ENCODE data around the gene OR52D1. TPM values are rescaled to one million over a fixed set of nuclear protein-coding genes. Genes with fewer than 3 reads are reported as not detected.

OR52D1 gene
- not detected in 2 replicates for total RNA-seq (2014; rRNA removed; shearing (Covaris generic); ENCODE audit: low replicate concordance)

- no peak within 1 kb of the TSS for H3K4me3 ChIP-seq
These were observed at the start of gene OR52D1 for GRCh38 chr11:5488385-5488784. Gene OR52D1, plus strand, starts transcription at chr11:5488685. Its CDS starts 22 bp downstream, at chr11:5488707.

GRCh38 chr11:5441414-5441813 is 47.1 kb upstream of the OR52D1 start, which contains the start of gene OR51I1:
Gene OR51I1, minus strand, starts transcription at chr11:5441514. Its CDS starts 0 bp downstream, at chr11:5441514.
- H3K4me3 ChIP-seq = no peak within 1 kb of the TSS
- H3K27me3 ChIP-seq = peaks cover 3% of the 10 kb centered on the region; the same call in 1 of the 2 replicates
- H3K9me3 ChIP-seq = no peaks in the 10 kb centered on the region
- no peak for DNase-seq
- no peaks in the 10 kb centered on the region for H3K36me3 ChIP-seq

More at GRCh38 chr11:5488385-5488784, at the start of gene OR52D1:
- DNase-seq = no peak
- H3K9me3 ChIP-seq = no peaks in the 10 kb centered on the region
- H3K27me3 ChIP-seq = no peaks in the 10 kb centered on the region
- no peaks in the 10 kb centered on the region for H3K36me3 ChIP-seq

- Histone ChIP-seq H3K36me3 (no peaks in the 10 kb centered on the region), H3K27me3 (peaks cover 3% of the 10 kb centered on the region; the same call in 1 of the 2 replicates), H3K4me3 (no peak overlapping the region), H3K9me3 (no peaks in the 10 kb centered on the region)
- no peak for DNase-seq
These were observed 44.6 kb upstream of the OR52D1 start for GRCh38 chr11:5443835-5444393.

- no peak for DNase-seq
- Histone ChIP-seq H3K27me3 (no peaks in the 10 kb centered on the region), H3K36me3 (no peaks in the 10 kb centered on the region), H3K4me3 (no peak within 1 kb of the TSS), H3K9me3 (no peaks in the 10 kb centered on the region)
These were observed 39.5 kb upstream of the OR52D1 start, which contains the start of gene OR51I2 for GRCh38 chr11:5449023-5449422. Gene OR51I2, plus strand, starts transcription at chr11:5449323. Its CDS starts 4,166 bp downstream, at chr11:5453489.

GRCh38 chr11:5449432-5449831 is 39.1 kb upstream of the OR52D1 start:
- no peaks in the 10 kb centered on the region for H3K36me3 ChIP-seq
- H3K27me3 ChIP-seq = no peaks in the 10 kb centered on the region
- no peak for DNase-seq
- no peak overlapping the region for H3K4me3 ChIP-seq
- H3K9me3 ChIP-seq = no peaks in the 10 kb centered on the region

- no peaks in the 10 kb centered on the region for H3K9me3 ChIP-seq
- H3K36me3 ChIP-seq = no peaks in the 10 kb centered on the region
- DNase-seq = no peak
- H3K4me3 ChIP-seq = no peak overlapping the region
- H3K27me3 ChIP-seq = no peaks in the 10 kb centered on the region
These were observed 27.4 kb upstream of the OR52D1 start for GRCh38 chr11:5460983-5461621.

- Histone ChIP-seq H3K27me3 (peaks cover 1% of the 10 kb centered on the region; the same call in 1 of the 2 replicates), H3K4me3 (no peak overlapping the region), H3K9me3 (no peaks in the 10 kb centered on the region), H3K36me3 (no peaks in the 10 kb centered on the region)
- DNase-seq = no peak
These were observed 21.0 kb upstream of the OR52D1 start for GRCh38 chr11:5467527-5467926.

- Histone ChIP-seq H3K27me3 (peaks cover 11% of the 10 kb centered on the region), H3K4me3 (no peak overlapping the region), H3K36me3 (no peaks in the 10 kb centered on the region), H3K9me3 (no peaks in the 10 kb centered on the region)
- DNase-seq = no peak
These were observed 14.6 kb upstream of the OR52D1 start for GRCh38 chr11:5473921-5474320.

GRCh38 chr11:5476186-5476819 is 12.2 kb upstream of the OR52D1 start:
- H3K27me3 ChIP-seq = peaks cover 11% of the 10 kb centered on the region
- H3K36me3 ChIP-seq = no peaks in the 10 kb centered on the region
- H3K4me3 ChIP-seq = no peak overlapping the region
- H3K9me3 ChIP-seq = no peaks in the 10 kb centered on the region
- peak; percentile 5 for DNase-seq

GRCh38 chr11:5486003-5486402 is 2.5 kb upstream of the OR52D1 start:
- Histone ChIP-seq H3K4me3 (no peak overlapping the region), H3K27me3 (no peaks in the 10 kb centered on the region), H3K9me3 (no peaks in the 10 kb centered on the region), H3K36me3 (no peaks in the 10 kb centered on the region)
- no peak for DNase-seq

GRCh38 chr11:5486421-5486820 is 2.1 kb upstream of the OR52D1 start:
- no peaks in the 10 kb centered on the region for H3K36me3 ChIP-seq
- H3K27me3 ChIP-seq = no peaks in the 10 kb centered on the region
- no peaks in the 10 kb centered on the region for H3K9me3 ChIP-seq
- no peak overlapping the region for H3K4me3 ChIP-seq
- no peak for DNase-seq

GRCh38 chr11:5488798-5489399 is 414 bp downstream of the OR52D1 start:
- DNase-seq = no peak
- no peaks in the 10 kb centered on the region for H3K9me3 ChIP-seq
- H3K27me3 ChIP-seq = no peaks in the 10 kb centered on the region
- H3K36me3 ChIP-seq = no peaks in the 10 kb centered on the region
- no peak overlapping the region for H3K4me3 ChIP-seq

GRCh38 chr11:5489576-5490357 is 1.3 kb downstream of the OR52D1 start:
- H3K9me3 ChIP-seq = no peaks in the 10 kb centered on the region
- no peaks in the 10 kb centered on the region for H3K27me3 ChIP-seq
- H3K36me3 ChIP-seq = no peaks in the 10 kb centered on the region
- H3K4me3 ChIP-seq = no peak overlapping the region
- no peak for DNase-seq

- Histone ChIP-seq H3K9me3 (no peaks in the 10 kb centered on the region), H3K4me3 (no peak overlapping the region), H3K27me3 (no peaks in the 10 kb centered on the region), H3K36me3 (no peaks in the 10 kb centered on the region)
- no peak for DNase-seq
These were observed 11.2 kb downstream of the OR52D1 start for GRCh38 chr11:5499671-5500070.

- H3K4me3 ChIP-seq = no peak overlapping the region
- H3K36me3 ChIP-seq = no peaks in the 10 kb centered on the region
- no peaks in the 10 kb centered on the region for H3K27me3 ChIP-seq
- DNase-seq = no peak
- H3K9me3 ChIP-seq = no peaks in the 10 kb centered on the region
These were observed 11.9 kb downstream of the OR52D1 start for GRCh38 chr11:5500393-5500801.

GRCh38 chr11:5504403-5504921 is 16.0 kb downstream of the OR52D1 start:
- no peaks in the 10 kb centered on the region for H3K27me3 ChIP-seq
- no peak for DNase-seq
- no peaks in the 10 kb centered on the region for H3K9me3 ChIP-seq
- H3K36me3 ChIP-seq = no peaks in the 10 kb centered on the region
- no peak overlapping the region for H3K4me3 ChIP-seq
